Measurements from ENCODE around the gene MUC21.

The MUC21 gene

DNA sequence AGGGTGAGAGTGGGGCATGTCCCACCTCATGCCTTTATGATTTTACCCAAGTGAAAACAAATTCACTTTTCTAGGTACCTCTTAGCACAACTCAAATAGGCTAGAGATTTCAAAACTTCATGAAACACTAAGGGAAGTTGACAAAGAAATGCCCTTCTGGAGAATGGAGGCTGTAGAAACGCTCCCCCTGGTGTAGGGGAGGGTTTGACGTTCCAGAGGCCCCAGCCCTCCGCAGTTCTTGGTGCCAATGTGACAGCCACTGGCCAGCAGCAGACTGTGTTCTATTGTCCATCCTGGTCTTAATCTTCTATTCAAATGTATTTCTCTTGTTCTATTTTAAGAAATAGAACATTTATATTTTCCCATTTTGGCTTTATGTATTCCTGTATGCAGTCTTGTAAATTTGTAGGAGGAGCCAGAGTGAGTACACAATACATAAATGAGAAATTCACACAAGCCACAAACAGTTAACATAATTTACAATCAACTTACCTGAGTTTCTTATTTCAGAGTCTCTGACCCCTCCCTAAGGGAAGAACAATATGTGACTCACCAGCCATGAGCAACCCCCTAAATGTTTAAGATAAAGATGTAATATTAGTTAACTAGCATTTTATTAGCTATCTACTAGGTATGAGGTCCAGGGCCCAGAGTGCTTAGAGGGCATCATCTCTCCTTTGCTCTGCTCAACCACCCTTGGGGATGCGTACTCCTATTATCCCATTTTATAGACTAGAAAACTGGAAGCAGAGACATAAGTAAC is 8.8 kb upstream of the MUC21 start:
- no peak for DNase-seq
- no peaks in the 10 kb centered on the region for H3K4me1 ChIP-seq
- no peaks in the 10 kb centered on the region for H3K36me3 ChIP-seq
- TF ChIP-seq CTCF (IDR thresholded peaks at IDR 0.05; ENCODE audit: low read depth, low read length) = no peak
- no peaks in the 10 kb centered on the region for H3K9me3 ChIP-seq
- peaks cover 54% of the 10 kb centered on the region for H3K27me3 ChIP-seq
- H3K4me3 ChIP-seq (ENCODE audit: low read depth, low read length) = no peak overlapping the region

DNA sequence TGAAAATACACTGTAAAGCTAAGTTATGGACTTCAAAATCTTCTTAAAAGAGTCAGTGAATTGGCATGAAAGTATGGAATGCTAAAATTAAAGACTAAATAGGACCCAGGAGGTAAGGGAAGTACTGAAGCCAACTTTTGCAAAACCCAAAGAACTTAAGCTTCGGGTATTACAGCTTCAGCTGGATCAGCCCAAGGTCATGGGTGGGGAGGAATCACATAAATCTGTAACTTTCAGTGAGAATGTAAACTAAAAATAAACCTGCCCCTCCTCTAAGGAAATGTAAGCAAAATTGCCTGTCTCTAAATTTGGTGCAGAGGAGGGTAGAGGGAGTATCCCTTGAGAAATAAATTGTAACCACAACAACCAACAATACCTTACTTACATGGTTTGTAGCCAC is 4.4 kb upstream of the MUC21 start:
- H3K4me1 ChIP-seq = no peaks in the 10 kb centered on the region
- TF ChIP-seq CTCF (IDR thresholded peaks at IDR 0.05; ENCODE audit: low read depth, low read length) = no peak
- H3K36me3 ChIP-seq = no peaks in the 10 kb centered on the region

DNA sequence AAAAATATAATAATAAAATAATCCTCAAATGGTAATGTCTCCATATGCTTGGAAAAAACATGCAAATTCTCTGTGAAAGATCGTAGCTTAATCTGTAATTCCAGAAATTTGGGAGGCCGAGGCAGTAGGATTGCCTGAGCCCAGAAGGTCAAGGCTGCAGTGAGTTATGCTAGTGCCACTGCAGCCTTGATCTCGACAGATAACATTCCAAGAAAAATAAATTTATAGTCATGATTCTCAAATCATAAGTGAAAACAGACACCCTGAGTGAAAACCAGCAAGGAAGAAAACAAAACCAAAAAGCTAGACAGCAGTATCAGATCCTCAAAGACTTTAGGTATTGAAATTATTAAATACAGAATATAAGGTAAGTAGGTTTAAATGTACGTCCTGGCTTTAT is 3.8 kb upstream of the MUC21 start:
- DNase-seq = no peak
- Histone ChIP-seq H3K9me3 (peaks cover 3% of the 10 kb centered on the region; the same call in 1 of the 2 replicates), H3K4me1 (no peaks in the 10 kb centered on the region), H3K4me3 (ENCODE audit: low read depth, low read length) (no peak overlapping the region), H3K27me3 (peaks cover 54% of the 10 kb centered on the region), H3K36me3 (no peaks in the 10 kb centered on the region)
- TF ChIP-seq CTCF (IDR thresholded peaks at IDR 0.05; ENCODE audit: low read depth, low read length) = no peak

More for the DNA sequence above, 4.4 kb upstream of the MUC21 start:
- peaks cover 3% of the 10 kb centered on the region; the same call in 1 of the 2 replicates for H3K9me3 ChIP-seq
- no peak for DNase-seq
- no peak overlapping the region for H3K4me3 ChIP-seq (ENCODE audit: low read depth, low read length)
- H3K27me3 ChIP-seq = peaks cover 54% of the 10 kb centered on the region

DNA sequence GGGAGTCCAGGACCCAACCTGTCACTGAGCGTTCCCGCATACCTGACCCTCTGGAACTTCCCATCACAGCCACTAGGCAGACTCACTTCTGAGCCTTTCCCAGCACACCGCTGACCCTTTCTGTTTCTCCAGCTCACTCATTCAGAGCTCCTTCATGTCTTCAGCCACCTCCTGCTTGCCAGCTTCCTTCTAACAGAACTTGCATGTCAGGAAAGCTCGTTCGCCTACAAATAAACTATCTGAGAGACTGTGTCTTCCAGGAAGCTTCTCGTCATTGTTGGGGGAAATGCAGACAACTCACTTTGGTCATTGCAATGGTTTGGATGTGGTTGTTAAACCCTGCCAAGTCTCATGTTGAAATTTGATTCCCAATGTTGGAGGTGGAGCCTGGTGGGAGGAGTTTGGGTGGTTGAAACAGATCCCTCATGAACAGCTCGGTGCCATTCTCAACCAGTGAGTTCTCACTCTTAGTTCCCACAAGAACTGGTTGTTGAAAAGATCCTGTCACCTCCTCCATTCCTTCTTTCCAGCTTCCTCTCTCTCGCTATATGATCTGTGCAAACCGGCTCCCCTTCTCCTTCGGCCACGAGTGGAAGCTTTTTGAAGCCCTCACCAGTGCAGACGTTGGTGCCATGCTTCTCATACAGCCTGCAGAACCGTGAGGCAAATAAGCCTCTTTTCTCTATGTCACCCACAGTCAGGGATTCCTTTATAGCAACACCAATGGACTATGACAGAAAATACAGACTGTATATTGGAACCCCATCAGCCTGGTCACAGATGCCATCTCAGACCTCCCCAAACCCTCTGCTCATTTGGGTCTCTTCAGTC is 1.4 kb upstream of the MUC21 start:
- H3K9me3 ChIP-seq = peaks cover 3% of the 10 kb centered on the region; the same call in 1 of the 2 replicates
- peaks cover 41% of the 10 kb centered on the region for H3K27me3 ChIP-seq
- H3K4me1 ChIP-seq = no peaks in the 10 kb centered on the region
- H3K36me3 ChIP-seq = no peaks in the 10 kb centered on the region
- TF ChIP-seq CTCF (IDR thresholded peaks at IDR 0.05; ENCODE audit: low read depth, low read length) = peak; percentile 21; the same call in 1 of the 2 replicates
- DNase-seq = no peak
- H3K4me3 ChIP-seq (ENCODE audit: low read depth, low read length) = no peak overlapping the region

DNA sequence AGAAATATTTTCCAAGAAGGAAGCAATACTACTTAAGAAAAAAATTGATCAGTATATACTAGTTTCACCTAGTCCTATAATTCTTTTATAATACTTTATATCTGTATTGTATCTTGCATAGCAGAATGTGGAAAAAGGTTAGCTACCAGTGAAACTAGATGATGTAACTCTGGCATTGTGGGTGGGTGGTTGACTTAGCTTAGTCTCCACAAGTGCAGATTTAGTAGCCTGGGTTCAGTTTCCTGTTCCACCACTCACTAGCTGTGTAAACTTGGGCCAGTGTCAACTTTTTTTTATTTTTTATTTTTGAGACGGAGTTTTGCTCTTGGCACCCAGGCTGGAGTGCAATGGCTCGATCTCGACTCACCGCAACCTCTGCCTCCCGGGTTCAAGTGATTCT is 2.0 kb downstream of the MUC21 start:
- no peak for TF ChIP-seq CTCF (IDR thresholded peaks at IDR 0.05; ENCODE audit: low read depth, low read length)
- Histone ChIP-seq H3K27me3 (peaks cover 26% of the 10 kb centered on the region), H3K9me3 (peaks cover 3% of the 10 kb centered on the region; the same call in 1 of the 2 replicates), H3K4me3 (ENCODE audit: low read depth, low read length) (no peak overlapping the region), H3K36me3 (no peaks in the 10 kb centered on the region), H3K4me1 (no peaks in the 10 kb centered on the region)
- no peak for DNase-seq

Data from BE2C (cell line).